Measurements from ENCODE around the gene SERPINA6.

- TF ChIP-seq POLR2AphosphoS5 (IDR thresholded peaks at IDR 0.05; ENCODE audit: low read depth, low read length) (no peak), TAF1 (IDR thresholded peaks at IDR 0.05; ENCODE audit: borderline replicate concordance, insufficient read depth, low read length) (no peak), FOXP2 (optimal IDR thresholded peaks at IDR 0.05; ENCODE audit: borderline replicate concordance, extremely low read depth, extremely low read length, insufficient read depth) (no peak), SIN3A (IDR thresholded peaks at IDR 0.05; ENCODE audit: borderline replicate concordance, insufficient read depth, low read length) (no peak), REST (IDR thresholded peaks at IDR 0.05; ENCODE audit: insufficient read depth in 1 of 2, low read depth in 2 of 2, low read length in 2 of 2) (no peak)
These were observed 15.6 kb downstream of the SERPINA6 start for GRCh38 chr14:94307410-94307992.

Data from PFSK-1 (cell line).